Measurements from ENCODE around the gene CLEC16A.

The CLEC16A gene

GRCh38 chr16:10944249-10945064 lies at the start of gene CLEC16A:
Gene CLEC16A (plus strand): TSS chr16:10944564. CDS start chr16:10944718, 154 bp downstream.
- DNase-seq (ENCODE audit: low read depth): peak; percentile 97
- TF ChIP-seq, protein P1, sequence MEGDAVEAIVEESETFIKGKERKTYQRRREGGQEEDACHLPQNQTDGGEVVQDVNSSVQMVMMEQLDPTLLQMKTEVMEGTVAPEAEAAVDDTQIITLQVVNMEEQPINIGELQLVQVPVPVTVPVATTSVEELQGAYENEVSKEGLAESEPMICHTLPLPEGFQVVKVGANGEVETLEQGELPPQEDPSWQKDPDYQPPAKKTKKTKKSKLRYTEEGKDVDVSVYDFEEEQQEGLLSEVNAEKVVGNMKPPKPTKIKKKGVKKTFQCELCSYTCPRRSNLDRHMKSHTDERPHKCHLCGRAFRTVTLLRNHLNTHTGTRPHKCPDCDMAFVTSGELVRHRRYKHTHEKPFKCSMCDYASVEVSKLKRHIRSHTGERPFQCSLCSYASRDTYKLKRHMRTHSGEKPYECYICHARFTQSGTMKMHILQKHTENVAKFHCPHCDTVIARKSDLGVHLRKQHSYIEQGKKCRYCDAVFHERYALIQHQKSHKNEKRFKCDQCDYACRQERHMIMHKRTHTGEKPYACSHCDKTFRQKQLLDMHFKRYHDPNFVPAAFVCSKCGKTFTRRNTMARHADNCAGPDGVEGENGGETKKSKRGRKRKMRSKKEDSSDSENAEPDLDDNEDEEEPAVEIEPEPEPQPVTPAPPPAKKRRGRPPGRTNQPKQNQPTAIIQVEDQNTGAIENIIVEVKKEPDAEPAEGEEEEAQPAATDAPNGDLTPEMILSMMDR (IDR thresholded peaks at IDR 0.05; ENCODE audit: low read length, missing control alignments): no peak
- H3K4me3 ChIP-seq (replicated peaks; ENCODE audit: low read depth, low read length): peak within 1 kb of the TSS; percentile 89

GRCh38 chr16:10895053-10895946 lies 49.1 kb upstream of the CLEC16A start:
- peak; percentile 40 for DNase-seq (ENCODE audit: low read depth)
- TF ChIP-seq, protein P1 (IDR thresholded peaks at IDR 0.05; ENCODE audit: low read length, missing control alignments): no peak
- no peak overlapping the region for H3K4me3 ChIP-seq (replicated peaks; ENCODE audit: low read depth, low read length)

DNA sequence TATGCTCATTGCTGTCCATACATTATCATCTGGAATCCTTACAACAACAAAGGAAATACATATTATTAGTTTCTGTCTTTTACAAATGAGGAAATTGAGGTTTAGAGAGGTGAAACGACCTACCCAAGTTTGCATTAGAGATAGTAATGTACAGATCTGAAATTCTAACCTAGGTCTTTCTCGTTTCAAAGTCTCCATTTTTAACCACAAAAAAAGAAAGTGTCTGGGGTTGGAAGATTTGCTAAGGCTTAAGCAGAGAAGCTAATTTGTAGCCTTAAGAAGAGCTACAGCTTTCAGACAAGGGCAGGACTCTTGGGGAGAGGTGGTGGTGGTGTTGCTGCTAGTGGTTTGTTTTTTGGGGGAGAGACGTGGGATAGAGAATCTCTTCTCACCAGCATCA lies 48.2 kb upstream of the CLEC16A start:
- no peak for DNase-seq (ENCODE audit: low read depth)
- TF ChIP-seq, protein P1 (IDR thresholded peaks at IDR 0.05; ENCODE audit: low read length, missing control alignments): no peak
- no peak overlapping the region for H3K4me3 ChIP-seq (replicated peaks; ENCODE audit: low read depth, low read length)

GRCh38 chr16:10896723-10897122 lies 47.6 kb upstream of the CLEC16A start:
- no peak overlapping the region for H3K4me3 ChIP-seq (replicated peaks; ENCODE audit: low read depth, low read length)
- TF ChIP-seq, protein P1 (IDR thresholded peaks at IDR 0.05; ENCODE audit: low read length, missing control alignments): no peak
- DNase-seq (ENCODE audit: low read depth): no peak

- no peak for DNase-seq (ENCODE audit: low read depth)
- TF ChIP-seq, protein P1 (IDR thresholded peaks at IDR 0.05; ENCODE audit: low read length, missing control alignments): no peak
- no peak overlapping the region for H3K4me3 ChIP-seq (replicated peaks; ENCODE audit: low read depth, low read length)
Measured at GRCh38 chr16:10897134-10897533, 47.2 kb upstream of the CLEC16A start.

GRCh38 chr16:10902999-10903398 lies 41.4 kb upstream of the CLEC16A start:
- TF ChIP-seq, protein P1 (IDR thresholded peaks at IDR 0.05; ENCODE audit: low read length, missing control alignments): no peak
- H3K4me3 ChIP-seq (replicated peaks; ENCODE audit: low read depth, low read length): no peak overlapping the region
- DNase-seq (ENCODE audit: low read depth): no peak

Data from fibroblast of pulmonary artery (primary cell).